Loucy (cell line): ENCODE data around the gene QPCT.

Experiments used
- H2AFZ ChIP-seq: fragments of 200-600 bp; sonication (generic); 2 replicates; pipeline ENCODE4 v1.6.0; 2016; ENCODE audit warnings: antibody characterized with exemption, mild to moderate bottlenecking, low read length, moderate library complexity
- H3F3A ChIP-seq: fragments of 200-600 bp; 2 replicates; pipeline ENCODE4 v1.6.0; 2016; ENCODE audit warnings: antibody characterized with exemption, low read depth, mild to moderate bottlenecking
- H3K27me3 ChIP-seq: fragments of 200-600 bp; sonication (generic); 2 replicates; pipeline ENCODE4 v1.6.1; 2014; ENCODE audit warnings: low read length, mild to moderate bottlenecking; ENCODE audit not compliant: insufficient read depth, poor library complexity, severe bottlenecking
- H3K36me3 ChIP-seq: fragments of 200-600 bp; sonication (generic); 2 replicates; pipeline ENCODE4 v1.6.1; 2016; ENCODE audit warnings: low read length; ENCODE audit not compliant: insufficient read depth
- H3K4me1 ChIP-seq: fragments of 200-600 bp; sonication (generic); 2 replicates; pipeline ENCODE4 v1.5.1; 2014; ENCODE audit warnings: low read length, mild to moderate bottlenecking; ENCODE audit not compliant: insufficient read depth, poor library complexity, severe bottlenecking
- H3K4me2 ChIP-seq: fragments of 200-600 bp; sonication (generic); 2 replicates; pipeline ENCODE4 v1.6.0; 2014; ENCODE audit warnings: antibody characterized with exemption, low read length, low read depth, mild to moderate bottlenecking; ENCODE audit not compliant: poor library complexity, severe bottlenecking
- H3K4me3 ChIP-seq: fragments of 200-600 bp; sonication (generic); 2 replicates; pipeline ENCODE4 v1.5.1; 2014; ENCODE audit warnings: low read length, mild to moderate bottlenecking, mixed read lengths; ENCODE audit not compliant: poor library complexity, severe bottlenecking
- H3K79me2 ChIP-seq: fragments of 200-600 bp; sonication (generic); 2 replicates; pipeline ENCODE4 v1.6.1; 2014; ENCODE audit warnings: low read length; ENCODE audit not compliant: insufficient read depth
- H3K9ac ChIP-seq: fragments of 200-600 bp; sonication (generic); 2 replicates; pipeline ENCODE4 v1.6.0; 2014; ENCODE audit warnings: mild to moderate bottlenecking, low read depth, low read length, moderate library complexity; ENCODE audit not compliant: poor library complexity, severe bottlenecking
- H3K9me2 ChIP-seq: fragments of 200-600 bp; sonication (generic); replicated peaks from 2 replicates; pipeline ENCODE4 v1.6.1; 2016; ENCODE audit warnings: low read depth, low read length, mixed read lengths
- H3K9me3 ChIP-seq: fragments of 200-600 bp; sonication (generic); 2 replicates; pipeline ENCODE4 v1.6.1; 2014; ENCODE audit warnings: mild to moderate bottlenecking, antibody characterized with exemption, low read length, low read depth; ENCODE audit not compliant: insufficient read depth
- H4K20me1 ChIP-seq: fragments of 200-600 bp; sonication (generic); 2 replicates; pipeline ENCODE4 v1.6.0; 2014; ENCODE audit warnings: antibody characterized with exemption, low read length, mild to moderate bottlenecking; ENCODE audit not compliant: insufficient read depth, poor library complexity, severe bottlenecking
- EZH2phosphoT487 ChIP-seq: fragments of 200-600 bp; IDR thresholded peaks from 2 replicates; pipeline ENCODE4 v1.6.1; 2018; ENCODE audit warnings: antibody characterized with exemption, mild to moderate bottlenecking, moderate library complexity, borderline replicate concordance
- TF ChIP-seq, protein P1 (sequence below): fragments of 200-600 bp; sonication (generic); conservative IDR thresholded peaks from 2 replicates; pipeline ENCODE4 v1.5.1; 2014; ENCODE audit warnings: mild to moderate bottlenecking, antibody characterized with exemption, low read length

QPCT gene

GRCh38 chr2:37389989-37390765, 45.7 kb downstream of the QPCT start:
- no peaks in the 10 kb centered on the region for H4K20me1 ChIP-seq
- no peaks in the 10 kb centered on the region for H3K9me3 ChIP-seq
- H3K4me2 ChIP-seq: peak overlapping the region; percentile 79
- no peaks in the 10 kb centered on the region for H3K36me3 ChIP-seq
- H3K27me3 ChIP-seq: no peaks in the 10 kb centered on the region
- no peaks in the 10 kb centered on the region for H3K79me2 ChIP-seq
- no peaks in the 10 kb centered on the region; the same call in 1 of the 2 replicates for H3F3A ChIP-seq
- H3K9me2 ChIP-seq: no peaks in the 10 kb centered on the region
- H3K4me1 ChIP-seq: peaks cover 26% of the 10 kb centered on the region
- H3K9ac ChIP-seq: peak overlapping the region; percentile 20
- no peak overlapping the region; the same call in 1 of the 2 replicates for H2AFZ ChIP-seq
- TF ChIP-seq, protein P1, sequence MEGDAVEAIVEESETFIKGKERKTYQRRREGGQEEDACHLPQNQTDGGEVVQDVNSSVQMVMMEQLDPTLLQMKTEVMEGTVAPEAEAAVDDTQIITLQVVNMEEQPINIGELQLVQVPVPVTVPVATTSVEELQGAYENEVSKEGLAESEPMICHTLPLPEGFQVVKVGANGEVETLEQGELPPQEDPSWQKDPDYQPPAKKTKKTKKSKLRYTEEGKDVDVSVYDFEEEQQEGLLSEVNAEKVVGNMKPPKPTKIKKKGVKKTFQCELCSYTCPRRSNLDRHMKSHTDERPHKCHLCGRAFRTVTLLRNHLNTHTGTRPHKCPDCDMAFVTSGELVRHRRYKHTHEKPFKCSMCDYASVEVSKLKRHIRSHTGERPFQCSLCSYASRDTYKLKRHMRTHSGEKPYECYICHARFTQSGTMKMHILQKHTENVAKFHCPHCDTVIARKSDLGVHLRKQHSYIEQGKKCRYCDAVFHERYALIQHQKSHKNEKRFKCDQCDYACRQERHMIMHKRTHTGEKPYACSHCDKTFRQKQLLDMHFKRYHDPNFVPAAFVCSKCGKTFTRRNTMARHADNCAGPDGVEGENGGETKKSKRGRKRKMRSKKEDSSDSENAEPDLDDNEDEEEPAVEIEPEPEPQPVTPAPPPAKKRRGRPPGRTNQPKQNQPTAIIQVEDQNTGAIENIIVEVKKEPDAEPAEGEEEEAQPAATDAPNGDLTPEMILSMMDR: no peak
- no peak for TF ChIP-seq EZH2phosphoT487
- peak overlapping the region; percentile 49 for H3K4me3 ChIP-seq

- Histone ChIP-seq H3K9me3 (no peaks in the 10 kb centered on the region), H3K79me2 (no peaks in the 10 kb centered on the region), H3K36me3 (no peaks in the 10 kb centered on the region), H3K9me2 (no peaks in the 10 kb centered on the region), H3F3A (no peaks in the 10 kb centered on the region; the same call in 1 of the 2 replicates), H3K4me3 (no peak overlapping the region), H3K4me2 (peak overlapping the region; percentile 79), H3K4me1 (peaks cover 26% of the 10 kb centered on the region), H3K9ac (no peak overlapping the region), H2AFZ (no peak overlapping the region), H4K20me1 (no peaks in the 10 kb centered on the region), H3K27me3 (no peaks in the 10 kb centered on the region)
- TF ChIP-seq EZH2phosphoT487: no peak
- TF ChIP-seq, protein P1: no peak
Observed at GRCh38 chr2:37390777-37391176, 46.3 kb downstream of the QPCT start.

DNA sequence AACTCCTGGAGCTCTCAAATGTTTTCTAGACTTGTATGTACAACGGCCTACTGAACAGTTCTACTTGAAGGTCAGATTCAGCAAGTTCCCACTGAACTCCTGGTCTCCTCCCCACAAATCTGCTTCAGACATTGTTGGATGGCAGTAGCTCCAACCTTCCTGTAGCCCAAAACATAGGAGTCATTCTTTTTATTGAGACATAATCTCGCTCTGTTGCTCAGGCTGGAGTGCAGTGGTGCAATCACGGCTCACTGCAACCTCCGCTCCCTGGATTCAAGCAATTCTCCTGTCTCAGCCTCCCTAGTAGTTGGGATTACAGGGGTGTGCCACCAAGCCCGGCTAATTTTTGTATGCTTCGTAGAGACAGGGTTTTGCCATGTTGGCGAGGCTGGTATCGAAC, 47.3 kb downstream of the QPCT start:
- Histone ChIP-seq H3K36me3 (no peaks in the 10 kb centered on the region), H3F3A (no peaks in the 10 kb centered on the region; the same call in 1 of the 2 replicates), H3K4me3 (no peak overlapping the region), H3K4me1 (peaks cover 26% of the 10 kb centered on the region), H2AFZ (no peak overlapping the region), H3K4me2 (no peak overlapping the region), H3K79me2 (no peaks in the 10 kb centered on the region), H3K9me3 (no peaks in the 10 kb centered on the region), H3K9ac (no peak overlapping the region), H4K20me1 (no peaks in the 10 kb centered on the region), H3K27me3 (no peaks in the 10 kb centered on the region), H3K9me2 (no peaks in the 10 kb centered on the region)
- no peak for TF ChIP-seq EZH2phosphoT487
- TF ChIP-seq, protein P1: no peak
